ENCODE data around the gene ATP11B.
"Not testable (repeated sequence)": the region's sequence is repeated elsewhere in the genome, so short reads cannot be mapped to it uniquely, and the experiment has no call there.

Gene ATP11B

GRCh38 chr3:182843478-182843877 is 50.2 kb downstream of the ATP11B start:
- Histone ChIP-seq H3K4me3 (no peak overlapping the region), H4K20me1 (peaks cover 0 to 6% (median 0%) of the 10 kb centered on the region in 11 experiments; a peak in 1 of 22 replicates), H3K9ac (no peak overlapping the region), H3K27ac (no peak overlapping the region), H3K9me3 (replicated peaks in 1 of 11) (peaks cover 0 to 13% (median 9%) of the 10 kb centered on the region in 11 experiments; a peak in 16 of 22 replicates), H3K4me2 (no peak overlapping the region), H3K36me3 (peaks cover 59 to 98% (median 74%) of the 10 kb centered on the region in 11 experiments), H3K27me3 (no peaks in the 10 kb centered on the region), H3K4me1 (no peaks in the 10 kb centered on the region)
- no peak for TF ChIP-seq Cebpa-rat (IDR thresholded peaks at IDR 0.05)

GRCh38 chr3:182848906-182849305 is 55.6 kb downstream of the ATP11B start:
- no peaks in the 10 kb centered on the region for H3K27me3 ChIP-seq
- TF ChIP-seq Cebpa-rat (IDR thresholded peaks at IDR 0.05), result no peak
- no peak overlapping the region for H3K27ac ChIP-seq
- H3K36me3 ChIP-seq, result peaks cover 76 to 100% (median 88%) of the 10 kb centered on the region in 11 experiments
- no peaks in the 10 kb centered on the region for H3K4me1 ChIP-seq
- no peak overlapping the region for H3K4me2 ChIP-seq
- H3K4me3 ChIP-seq, result no peak overlapping the region
- no peaks in the 10 kb centered on the region for H4K20me1 ChIP-seq
- H3K9ac ChIP-seq, result no peak overlapping the region
- H3K9me3 ChIP-seq (replicated peaks in 1 of 11), result peaks cover 0 to 13% (median 9%) of the 10 kb centered on the region in 11 experiments; a peak in 16 of 22 replicates

GRCh38 chr3:182855076-182855475 is 61.8 kb downstream of the ATP11B start:
- Histone ChIP-seq H3K4me2 (no peak overlapping the region), H3K4me3 (no peak overlapping the region), H4K20me1 (no peaks in the 10 kb centered on the region; a peak in 1 of 22 replicates), H3K27ac (no peak overlapping the region), H3K36me3 (peaks cover 38 to 98% (median 66%) of the 10 kb centered on the region in 11 experiments), H3K9me3 (replicated peaks in 1 of 11) (no peaks in the 10 kb centered on the region), H3K9ac (no peak overlapping the region), H3K27me3 (no peaks in the 10 kb centered on the region), H3K4me1 (no peaks in the 10 kb centered on the region)
- TF ChIP-seq Cebpa-rat (IDR thresholded peaks at IDR 0.05), result no peak

- H3K36me3 ChIP-seq, result peaks cover 28 to 93% (median 52%) of the 10 kb centered on the region in 11 experiments
These were observed 68.0 kb downstream of the ATP11B start for GRCh38 chr3:182861348-182861747.

GRCh38 chr3:182862159-182862860 is 69.0 kb downstream of the ATP11B start:
- peaks cover 27 to 90% (median 53%) of the 10 kb centered on the region in 11 experiments for H3K36me3 ChIP-seq

More at GRCh38 chr3:182861348-182861747, 68.0 kb downstream of the ATP11B start:
- H3K27me3 ChIP-seq, result no peaks in the 10 kb centered on the region
- no peak overlapping the region for H3K9ac ChIP-seq
- H3K4me1 ChIP-seq, result no peaks in the 10 kb centered on the region
- H3K9me3 ChIP-seq (replicated peaks in 1 of 11), result no peaks in the 10 kb centered on the region
- no peak overlapping the region for H3K27ac ChIP-seq
- H4K20me1 ChIP-seq, result no peaks in the 10 kb centered on the region
- TF ChIP-seq Cebpa-rat (IDR thresholded peaks at IDR 0.05), result no peak
- H3K4me3 ChIP-seq, result no peak overlapping the region
- H3K4me2 ChIP-seq, result no peak overlapping the region

GRCh38 chr3:182869059-182869458 is 75.8 kb downstream of the ATP11B start:
- H3K4me1 ChIP-seq, result no peaks in the 10 kb centered on the region
- H3K4me3 ChIP-seq, result no peak overlapping the region
- H4K20me1 ChIP-seq, result no peaks in the 10 kb centered on the region
- H3K9me3 ChIP-seq (replicated peaks in 1 of 11), result peaks cover 0 to 7% (median 0%) of the 10 kb centered on the region in 11 experiments; a peak in 3 of 22 replicates
- no peak overlapping the region for H3K27ac ChIP-seq
- no peak for TF ChIP-seq Cebpa-rat (IDR thresholded peaks at IDR 0.05)
- no peak overlapping the region for H3K4me2 ChIP-seq
- no peak overlapping the region for H3K9ac ChIP-seq
- H3K27me3 ChIP-seq, result no peaks in the 10 kb centered on the region
- peaks cover 66 to 96% (median 74%) of the 10 kb centered on the region in 11 experiments for H3K36me3 ChIP-seq

More at GRCh38 chr3:182862159-182862860, 69.0 kb downstream of the ATP11B start:
- no peaks in the 10 kb centered on the region for H4K20me1 ChIP-seq
- no peak for TF ChIP-seq Cebpa-rat (IDR thresholded peaks at IDR 0.05)
- H3K4me3 ChIP-seq, result no peak overlapping the region
- no peak overlapping the region for H3K4me2 ChIP-seq
- H3K27ac ChIP-seq, result no peak overlapping the region
- no peaks in the 10 kb centered on the region for H3K9me3 ChIP-seq (replicated peaks in 1 of 11)
- H3K27me3 ChIP-seq, result no peaks in the 10 kb centered on the region
- H3K9ac ChIP-seq, result no peak overlapping the region
- no peaks in the 10 kb centered on the region for H3K4me1 ChIP-seq

- not testable (repeated sequence) for H3K9ac ChIP-seq; H3K4me1 ChIP-seq; H3K27me3 ChIP-seq; H3K9me3 ChIP-seq (replicated peaks in 1 of 11); H3K27ac ChIP-seq; H4K20me1 ChIP-seq; H3K4me3 ChIP-seq; H3K4me2 ChIP-seq
- H3K36me3 ChIP-seq, result peaks cover 80 to 98% (median 88%) of the 10 kb centered on the region in 11 experiments
These were observed 77.6 kb downstream of the ATP11B start for GRCh38 chr3:182870917-182871316.

GRCh38 chr3:182879031-182879611 is 85.8 kb downstream of the ATP11B start:
- H4K20me1 ChIP-seq, result 0 out of 22 replicates have a peak, but pooled peaks cover 0 to 4% (median 0%) of the 10 kb centered on the region in 11 experiments
- H3K27me3 ChIP-seq, result no peaks in the 10 kb centered on the region
- no peak overlapping the region for H3K4me3 ChIP-seq
- H3K4me2 ChIP-seq, result no peak overlapping the region
- H3K9ac ChIP-seq, result no peak overlapping the region
- H3K9me3 ChIP-seq (replicated peaks in 1 of 11), result no peaks in the 10 kb centered on the region
- no peak for TF ChIP-seq Cebpa-rat (IDR thresholded peaks at IDR 0.05)
- peaks cover 51 to 91% (median 79%) of the 10 kb centered on the region in 11 experiments for H3K36me3 ChIP-seq
- H3K27ac ChIP-seq, result no peak overlapping the region
- no peaks in the 10 kb centered on the region for H3K4me1 ChIP-seq

- Histone ChIP-seq H3K9ac (no peak overlapping the region), H3K27ac (no peak overlapping the region), H4K20me1 (no peaks in the 10 kb centered on the region), H3K4me3 (no peak overlapping the region), H3K4me1 (no peaks in the 10 kb centered on the region), H3K9me3 (replicated peaks in 1 of 11) (0 out of 22 replicates have a peak, but pooled peaks cover 0 to 4% (median 0%) of the 10 kb centered on the region in 11 experiments), H3K4me2 (no peak overlapping the region), H3K27me3 (no peaks in the 10 kb centered on the region), H3K36me3 (peaks cover 33 to 90% (median 56%) of the 10 kb centered on the region in 11 experiments)
- no peak for TF ChIP-seq Cebpa-rat (IDR thresholded peaks at IDR 0.05)
These were observed 93.2 kb downstream of the ATP11B start for GRCh38 chr3:182886497-182886896.
